Stimulated activated CD4-positive, alpha-beta T cell treated with anti-CD3 and anti-CD28 coated beads, Interleukin-4, amount 100 ng/mL, for 48 hours (primary cell): ENCODE measurements around the gene HBE1.
"Not testable (repeated sequence)": the region's sequence is repeated elsewhere in the genome, so short reads cannot be mapped to it uniquely, and the experiment has no call there.

Experiments
- DNase-seq, 2 donors: peaks; one replicate each; pipeline ENCODE4 v3.0.0-alpha.2; 2020; ENCODE audit warnings: low read depth in 2 of 2

The HBE1 gene

DNA sequence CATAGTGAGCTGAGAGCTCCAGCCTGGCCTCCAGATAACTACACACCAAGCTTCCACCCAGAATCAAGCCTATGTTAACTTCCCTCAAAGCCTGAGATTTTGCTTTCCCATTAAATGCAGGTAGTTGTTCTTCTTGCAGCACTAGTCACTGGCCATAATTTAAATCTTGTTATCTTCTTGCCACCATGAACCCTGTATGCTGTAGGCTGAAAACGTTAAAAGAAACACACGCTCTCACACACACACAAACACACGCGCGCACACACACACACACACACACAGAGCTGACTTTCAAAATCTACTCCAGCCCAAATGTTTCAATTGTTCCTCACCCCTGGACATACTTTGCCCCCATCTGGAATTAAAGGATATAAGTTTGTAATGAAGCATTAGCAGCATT, 16.3 kb downstream of the HBE1 start:
- not testable (repeated sequence) for DNase-seq

GRCh38 chr11:5252919-5253265, 16.9 kb downstream of the HBE1 start:
- DNase-seq, result no peak

DNA sequence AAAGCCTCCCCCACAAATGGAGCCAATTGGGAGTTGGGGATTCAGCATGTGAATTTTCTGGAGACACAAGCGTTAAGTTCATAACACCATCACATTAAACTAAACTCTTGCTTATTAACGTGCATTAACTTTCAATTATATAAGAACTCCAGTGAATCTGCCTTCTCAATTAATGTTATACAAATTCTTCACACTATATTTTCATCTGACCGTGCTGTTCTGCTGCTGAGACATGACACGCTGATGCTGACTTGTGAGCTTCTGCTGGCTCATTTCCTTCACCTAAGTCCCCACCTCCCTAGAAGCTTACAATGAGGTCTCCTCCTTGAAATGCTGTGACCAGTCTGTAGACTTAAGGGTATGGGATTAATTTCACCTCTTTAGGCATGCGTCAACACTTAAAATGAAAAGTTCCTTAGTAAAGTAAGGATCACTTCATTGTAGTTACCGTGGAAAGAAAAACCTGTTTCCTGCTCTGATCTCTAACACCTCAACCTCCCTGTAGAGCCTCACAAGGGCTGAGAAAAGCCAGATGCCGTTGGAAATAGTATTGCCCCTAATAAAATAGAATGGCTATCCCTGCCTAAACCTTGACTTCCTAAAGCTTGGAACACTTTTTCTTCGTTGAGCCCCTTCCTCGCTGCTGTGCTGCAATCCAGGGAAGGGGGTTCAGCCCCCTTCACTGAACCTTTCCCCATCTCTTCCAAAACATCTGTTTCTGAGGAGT, 17.4 kb downstream of the HBE1 start:
- DNase-seq, result no peak

DNA sequence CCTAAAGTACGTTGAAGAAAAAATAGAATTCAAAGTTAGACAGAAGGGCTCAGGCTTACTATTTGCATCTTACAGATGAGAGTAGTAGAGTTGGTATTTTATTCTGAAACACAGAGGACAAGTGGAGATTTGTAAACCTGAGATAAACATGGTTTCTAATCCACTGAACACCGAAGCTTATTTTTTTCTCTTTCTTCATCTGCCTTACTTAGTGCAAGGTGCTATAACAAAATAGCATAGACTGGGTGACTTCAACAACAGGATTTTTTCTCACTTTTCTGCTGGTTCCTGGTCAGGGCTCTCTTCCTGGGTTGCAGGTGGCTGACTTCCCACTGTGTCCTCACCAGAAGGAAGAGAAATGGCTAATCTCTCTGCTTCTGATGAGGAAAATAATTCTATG, 18.0 kb downstream of the HBE1 start:
- DNase-seq, result no peak

- DNase-seq, result no peak
Measured at GRCh38 chr11:5250543-5251204, 19.1 kb downstream of the HBE1 start.

GRCh38 chr11:5249807-5250396, 19.8 kb downstream of the HBE1 start, which contains the start of gene HBG1:
TSS of gene HBG1 (minus strand) at chr11:5249857. CDS start at chr11:5249804, 53 bp downstream.
- not testable (repeated sequence) for DNase-seq

DNA sequence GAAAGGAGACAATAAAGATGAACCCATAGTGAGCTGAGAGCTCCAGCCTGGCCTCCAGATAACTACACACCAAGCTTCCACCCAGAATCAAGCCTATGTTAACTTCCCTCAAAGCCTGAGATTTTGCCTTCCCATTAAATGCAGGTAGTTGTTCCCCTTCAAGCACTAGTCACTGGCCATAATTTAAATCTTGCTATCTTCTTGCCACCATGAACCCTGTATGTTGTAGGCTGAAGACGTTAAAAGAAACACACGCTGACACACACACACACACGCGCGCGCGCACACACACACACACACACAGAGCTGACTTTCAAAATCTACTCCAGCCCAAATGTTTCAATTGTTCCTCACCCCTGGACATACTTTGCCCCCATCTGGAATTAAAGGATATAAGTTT, 21.2 kb downstream of the HBE1 start:
- not testable (repeated sequence) for DNase-seq

- DNase-seq, result no peak
Measured at GRCh38 chr11:5247472-5248192, 22.1 kb downstream of the HBE1 start.

- no peak for DNase-seq
Measured at GRCh38 chr11:5246772-5247471, 22.8 kb downstream of the HBE1 start.

- DNase-seq, result no peak
Measured at GRCh38 chr11:5245155-5245554, 24.6 kb downstream of the HBE1 start.

- no peak for DNase-seq
Measured at GRCh38 chr11:5243816-5244180, 25.9 kb downstream of the HBE1 start.

DNA sequence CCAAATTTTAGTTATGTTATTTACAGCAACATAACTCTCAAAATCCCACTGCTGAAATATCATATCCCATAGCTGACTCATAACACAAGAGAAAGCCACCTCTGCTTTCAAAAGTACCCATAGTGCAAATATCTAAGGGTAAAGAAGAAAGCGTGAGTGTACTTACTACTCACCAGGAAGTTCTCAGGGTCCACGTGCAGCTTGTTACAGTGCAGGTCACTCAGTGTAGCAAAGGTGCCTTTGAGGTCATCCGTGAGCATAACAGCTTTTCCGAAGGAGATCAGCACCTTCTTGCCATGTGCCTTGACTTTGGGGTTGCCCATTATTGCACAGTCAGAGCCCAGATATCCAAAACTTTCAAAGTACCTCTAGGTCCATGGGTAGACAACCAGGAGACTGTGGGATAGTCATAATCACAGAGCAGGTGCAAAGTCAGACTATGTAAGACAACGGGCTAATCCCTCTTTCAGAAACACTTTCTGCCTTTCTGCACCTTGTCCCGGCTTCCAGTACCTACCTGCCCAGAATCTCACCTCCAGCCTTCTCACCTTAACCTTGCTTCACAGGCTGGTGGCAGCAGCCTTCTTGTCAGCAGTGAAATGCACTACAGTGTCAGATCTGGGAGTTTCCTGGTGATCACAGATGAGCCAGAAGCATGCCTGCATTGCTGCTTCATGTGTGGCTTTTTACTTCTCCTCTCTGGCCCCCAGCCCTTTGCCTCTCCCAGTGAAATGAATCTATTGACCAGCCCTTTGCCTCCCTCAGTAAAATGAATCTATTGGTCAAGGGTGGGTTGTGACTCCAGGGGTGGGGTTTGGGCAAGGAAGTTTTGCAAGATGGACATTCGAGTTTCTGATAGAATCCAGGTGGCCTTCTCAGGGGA, 26.6 kb downstream of the HBE1 start:
- DNase-seq, result no peak

DNA sequence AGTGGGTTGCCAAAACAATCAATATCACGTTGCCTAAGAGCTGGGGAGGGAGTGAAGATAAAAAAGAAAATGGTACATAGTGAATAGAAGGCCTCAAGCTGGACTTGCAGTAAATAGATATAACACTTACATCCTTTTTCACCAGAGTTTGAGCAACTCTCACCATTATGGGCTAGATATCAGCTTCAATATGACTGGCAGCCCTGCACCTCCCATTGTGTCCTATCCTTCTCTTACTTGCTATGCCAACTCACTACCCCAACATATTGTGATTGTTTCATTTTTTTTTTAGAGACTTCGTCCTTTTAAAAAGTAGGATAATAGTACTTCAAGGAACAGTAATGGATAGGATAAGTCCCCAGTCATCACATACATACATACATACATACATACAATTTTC, 27.5 kb downstream of the HBE1 start:
- no peak for DNase-seq

DNA sequence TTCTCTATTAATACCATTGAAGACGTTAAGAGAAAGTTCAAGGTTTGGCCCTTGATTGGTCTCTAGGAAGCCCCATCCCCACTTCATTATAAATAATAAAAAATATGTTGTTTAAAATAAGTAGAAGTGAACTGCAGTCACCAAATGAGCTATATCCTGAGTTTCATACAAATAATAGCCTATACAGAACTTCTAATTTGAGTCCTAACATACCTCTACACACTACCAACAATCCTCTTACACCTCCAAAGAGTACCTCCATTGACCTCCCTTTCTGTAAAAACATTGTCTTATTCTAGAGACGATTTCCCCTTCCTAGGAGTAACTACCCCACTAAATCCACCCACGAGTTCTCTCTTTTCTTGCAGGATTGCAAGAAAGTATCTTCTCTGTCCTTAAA, 28.3 kb downstream of the HBE1 start:
- no peak for DNase-seq

- no peak for DNase-seq
Measured at GRCh38 chr11:5240458-5240857, 29.3 kb downstream of the HBE1 start.

DNA sequence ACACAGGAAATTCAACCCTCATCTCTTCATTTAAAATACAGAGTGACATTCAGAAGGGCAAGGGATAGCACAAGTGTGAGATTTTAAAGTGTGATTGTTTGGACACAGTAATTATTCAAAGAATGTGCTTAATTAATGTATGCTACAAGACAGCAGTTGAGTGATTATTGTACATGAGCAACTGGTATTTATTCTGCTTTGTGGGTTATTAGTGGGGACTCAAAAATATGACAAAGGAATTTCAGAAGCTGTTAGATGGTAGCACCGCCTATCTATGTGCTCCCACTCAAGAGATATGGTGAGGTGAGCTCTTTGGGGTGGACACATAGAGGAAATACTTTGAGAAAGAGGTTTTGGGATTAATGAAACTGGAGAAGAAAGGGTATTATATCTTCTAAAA, 29.7 kb downstream of the HBE1 start:
- no peak for DNase-seq

- DNase-seq, result no peak
Measured at GRCh38 chr11:5239046-5239445, 30.7 kb downstream of the HBE1 start.

- no peak for DNase-seq
Measured at GRCh38 chr11:5238486-5238885, 31.3 kb downstream of the HBE1 start.

DNA sequence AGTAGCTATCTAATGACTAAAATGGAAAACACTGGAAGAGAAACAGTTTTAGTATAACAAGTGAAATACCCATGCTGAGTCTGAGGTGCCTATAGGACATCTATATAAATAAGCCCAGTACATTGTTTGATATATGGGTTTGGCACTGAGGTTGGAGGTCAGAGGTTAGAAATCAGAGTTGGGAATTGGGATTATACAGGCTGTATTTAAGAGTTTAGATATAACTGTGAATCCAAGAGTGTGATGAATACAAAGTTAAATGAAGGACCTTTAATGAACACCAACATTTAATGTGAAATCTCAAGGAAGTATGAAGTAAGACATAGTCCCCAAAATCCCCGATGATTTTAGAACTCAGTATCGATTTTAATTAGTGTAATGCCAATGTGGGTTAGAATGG, 32.3 kb downstream of the HBE1 start:
- DNase-seq, result no peak

DNA sequence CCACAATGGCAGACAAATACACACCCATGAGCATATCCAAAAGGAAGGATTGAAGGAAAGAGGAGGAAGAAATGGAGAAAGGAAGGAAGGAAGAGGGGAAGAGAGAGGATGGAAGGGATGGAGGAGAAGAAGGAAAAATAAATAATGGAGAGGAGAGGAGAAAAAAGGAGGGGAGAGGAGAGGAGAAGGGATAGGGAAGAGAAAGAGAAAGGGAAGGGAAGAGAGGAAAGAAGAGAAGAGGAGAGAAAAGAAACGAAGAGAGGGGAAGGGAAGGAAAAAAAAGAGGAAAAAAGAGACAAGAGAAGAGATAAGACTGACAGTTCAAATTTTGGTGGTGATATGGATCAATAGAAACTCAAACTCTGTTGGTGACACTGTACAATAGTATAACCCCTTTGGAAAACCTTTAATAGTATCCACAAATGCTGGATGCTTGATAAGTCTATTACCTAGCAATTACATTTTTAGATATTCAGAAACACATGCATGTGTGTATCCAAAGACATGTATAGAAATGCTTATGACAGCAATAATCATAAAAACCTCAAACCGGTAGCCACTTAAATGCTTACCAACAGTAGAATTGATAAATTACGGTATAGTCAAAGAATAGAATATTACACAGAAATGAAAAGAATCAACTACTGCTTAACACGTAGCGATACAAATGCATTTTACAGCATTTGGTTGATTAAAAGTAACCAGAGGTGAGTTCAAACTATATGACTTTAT, 34.2 kb downstream of the HBE1 start:
- no peak for DNase-seq
